Measurements from ENCODE around the gene DYNLL1. TPM values are rescaled to one million over a fixed set of nuclear protein-coding genes. Genes with fewer than 3 reads are reported as not detected.

Gene DYNLL1
- polyA plus RNA-seq, 2 of the 4 experiments (the other 2 are of a cell fraction): 735 to 744 TPM

GRCh38 chr12:120540445-120540844, 44.5 kb downstream of the DYNLL1 start:
- DNase-seq (ENCODE audit: low read depth in 1 of 2, low spot score in 1 of 2) (no peak), FAIRE-seq (no peak), ATAC-seq (no peak)
- CTCF ChIA-PET: no interaction called here
- Histone ChIP-seq H3K4me1 (peaks cover 41% of the 10 kb centered on the region), H3K4me2 (no peak overlapping the region), H3K27ac (no peak overlapping the region), H3K9me3 (no peaks in the 10 kb centered on the region), H3K4me3 (no peak overlapping the region)
- TF ChIP-seq ZNF302 (CRISPR knock-in tag; IDR thresholded peaks at IDR 0.05) (no peak), HEYL (CRISPR knock-in tag; IDR thresholded peaks at IDR 0.05) (no peak), EHMT2 (IDR thresholded peaks at IDR 0.05; ENCODE audit: low read depth) (no peak), CEBPB (IDR thresholded peaks at IDR 0.05) (no peak), TP53 (CRISPR knock-in tag; IDR thresholded peaks at IDR 0.05) (no peak), CTCF (IDR thresholded peaks at IDR 0.05) (no peak), RARB (CRISPR knock-in tag; IDR thresholded peaks at IDR 0.05) (no peak), ESRRA (IDR thresholded peaks at IDR 0.05; ENCODE audit: borderline replicate concordance, low read length) (no peak), FOSL2 (IDR thresholded peaks at IDR 0.05) (no peak), FOSL2 (CRISPR knock-in tag; IDR thresholded peaks at IDR 0.05) (no peak)
- 77% methylated on average over 3 of the region's 3 CpGs for WGBS (ENCODE audit: missing lambda C conversion rate)
- POLR2A ChIA-PET: no interaction called here

GRCh38 chr12:120542166-120542565, 46.3 kb downstream of the DYNLL1 start:
- ChIA-PET CTCF (no interaction called here), POLR2A (no interaction called here)
- no peak overlapping the region for H3K4me3 ChIP-seq
- ATAC-seq: no peak
- H3K4me1 ChIP-seq: peaks cover 28% of the 10 kb centered on the region
- no peaks in the 10 kb centered on the region for H3K9me3 ChIP-seq
- WGBS (ENCODE audit: missing lambda C conversion rate): 98% methylated on average over 5 of the region's 5 CpGs
- no peak for TF ChIP-seq USF2 (IDR thresholded peaks at IDR 0.05)
- no peak for TF ChIP-seq BCL3 (IDR thresholded peaks at IDR 0.05)
- no peak for TF ChIP-seq ZNF302 (CRISPR knock-in tag; IDR thresholded peaks at IDR 0.05)
- no peak for TF ChIP-seq E2F6 (IDR thresholded peaks at IDR 0.05; ENCODE audit: borderline replicate concordance, low read depth)
- TF ChIP-seq MYC (IDR thresholded peaks at IDR 0.05; ENCODE audit: borderline replicate concordance, low read length): no peak
- no peak for TF ChIP-seq HDAC2 (IDR thresholded peaks at IDR 0.05)
- no peak for TF ChIP-seq CBX8 (IDR thresholded peaks at IDR 0.05)
- no peak for TF ChIP-seq CTCF (IDR thresholded peaks at IDR 0.05)
- TF ChIP-seq ATOH8 (CRISPR knock-in tag; IDR thresholded peaks at IDR 0.05; ENCODE audit: low read depth): no peak
- no peak for TF ChIP-seq RAD21 (conservative IDR thresholded peaks at IDR 0.05 in 1 of 2, IDR thresholded peaks at IDR 0.05 in 1 of 2)
- TF ChIP-seq REST (IDR thresholded peaks at IDR 0.05): no peak
- no peak for TF ChIP-seq JUNB (IDR thresholded peaks at IDR 0.05)
- TF ChIP-seq TFCP2L1 (CRISPR knock-in tag; IDR thresholded peaks at IDR 0.05): no peak
- DNase-seq (ENCODE audit: low read depth in 1 of 2, low spot score in 1 of 2): no peak
- H3K4me2 ChIP-seq: no peak overlapping the region
- no peak for FAIRE-seq
- no peak overlapping the region for H3K27ac ChIP-seq

All from A549 (cell line).